ENCODE measurements around the gene NRF1. TPM values are rescaled to one million over a fixed set of nuclear protein-coding genes. Genes with fewer than 3 reads are reported as not detected.
"Not testable (repeated sequence)": the region's sequence is repeated elsewhere in the genome, so short reads cannot be mapped to it uniquely, and the experiment has no call there.

The NRF1 gene
- total and polyA plus RNA-seq, 4 donors, result 6.9 to 33.3 (median 14.8) TPM

- DNase-seq, result no peak
- no peak for TF ChIP-seq CTCF (IDR thresholded peaks at IDR 0.05; ENCODE audit: control extremely low read depth, extremely low read depth)
- ATAC-seq (ENCODE audit: insufficient read depth, low FRiP score), result no peak
- Histone ChIP-seq H3K4me3 (no peak overlapping the region), H3K9ac (ENCODE audit: insufficient read depth in 1 of 2, low read length in 2 of 2) (no peak overlapping the region), H3K36me3 (ENCODE audit: control insufficient read depth in 4 of 4, insufficient read depth in 4 of 4, low read length in 4 of 4) (no peaks in the 10 kb centered on the region), H3K27ac (ENCODE audit: low read depth in 1 of 2, low read length in 1 of 2) (no peak overlapping the region), H3K27me3 (ENCODE audit: control insufficient read depth in 3 of 3, insufficient read depth in 3 of 3, low read length in 2 of 3) (no peaks in the 10 kb centered on the region), H3K4me1 (ENCODE audit: control insufficient read depth in 5 of 5, insufficient read depth in 5 of 5, low read length in 5 of 5) (peaks cover 0 to 1% (median 0%) of the 10 kb centered on the region in 5 donors), H3K9me3 (ENCODE audit: control insufficient read depth in 4 of 4, insufficient read depth in 3 of 4, low read length in 3 of 4) (peaks cover 0 to 22% (median 12%) of the 10 kb centered on the region in 4 donors)
Observed at GRCh38 chr7:129588268-129588667, 23.3 kb upstream of the NRF1 start.

GRCh38 chr7:129591868-129592267 is 19.7 kb upstream of the NRF1 start:
- H3K4me3 ChIP-seq, result no peak overlapping the region
- no peak for TF ChIP-seq CTCF (IDR thresholded peaks at IDR 0.05; ENCODE audit: control extremely low read depth, extremely low read depth)
- WGBS, 2 donors, result 51 to 83% methylated on average over 4 of the region's 4 CpGs

GRCh38 chr7:129596386-129596785 is 15.1 kb upstream of the NRF1 start:
- not testable (repeated sequence) for DNase-seq; H3K4me1 ChIP-seq (ENCODE audit: control insufficient read depth in 5 of 5, insufficient read depth in 5 of 5, low read length in 5 of 5); H3K27me3 ChIP-seq (ENCODE audit: control insufficient read depth in 3 of 3, insufficient read depth in 3 of 3, low read length in 2 of 3); H3K36me3 ChIP-seq (ENCODE audit: control insufficient read depth in 4 of 4, insufficient read depth in 4 of 4, low read length in 4 of 4); H3K27ac ChIP-seq (ENCODE audit: low read depth in 1 of 2, low read length in 1 of 2); ATAC-seq (ENCODE audit: insufficient read depth, low FRiP score); H3K9me3 ChIP-seq (ENCODE audit: control insufficient read depth in 4 of 4, insufficient read depth in 3 of 4, low read length in 3 of 4); H3K4me3 ChIP-seq; H3K9ac ChIP-seq (ENCODE audit: insufficient read depth in 1 of 2, low read length in 2 of 2)
- 86 to 96% methylated on average over 6 of the region's 6 CpGs for WGBS, 2 donors

More at GRCh38 chr7:129591868-129592267, 19.7 kb upstream of the NRF1 start:
- Histone ChIP-seq H3K27me3 (ENCODE audit: control insufficient read depth in 3 of 3, insufficient read depth in 3 of 3, low read length in 2 of 3) (no peaks in the 10 kb centered on the region), H3K9me3 (ENCODE audit: control insufficient read depth in 4 of 4, insufficient read depth in 3 of 4, low read length in 3 of 4) (peaks cover 0 to 9% (median 2%) of the 10 kb centered on the region in 4 donors), H3K27ac (ENCODE audit: low read depth in 1 of 2, low read length in 1 of 2) (no peak overlapping the region), H3K36me3 (ENCODE audit: control insufficient read depth in 4 of 4, insufficient read depth in 4 of 4, low read length in 4 of 4) (no peaks in the 10 kb centered on the region), H3K9ac (ENCODE audit: insufficient read depth in 1 of 2, low read length in 2 of 2) (no peak overlapping the region), H3K4me1 (ENCODE audit: control insufficient read depth in 5 of 5, insufficient read depth in 5 of 5, low read length in 5 of 5) (peaks cover 0 to 1% (median 0%) of the 10 kb centered on the region in 5 donors)
- ATAC-seq (ENCODE audit: insufficient read depth, low FRiP score), result no peak
- no peak for DNase-seq

GRCh38 chr7:129597672-129598071 is 13.8 kb upstream of the NRF1 start:
- DNase-seq (no peak), ATAC-seq (ENCODE audit: insufficient read depth, low FRiP score) (no peak)
- TF ChIP-seq CTCF (IDR thresholded peaks at IDR 0.05; ENCODE audit: control extremely low read depth, extremely low read depth), result no peak
- H3K4me3 ChIP-seq, result no peak overlapping the region
- H3K27ac ChIP-seq (ENCODE audit: low read depth in 1 of 2, low read length in 1 of 2), result no peak overlapping the region
- H3K9me3 ChIP-seq (ENCODE audit: control insufficient read depth in 4 of 4, insufficient read depth in 3 of 4, low read length in 3 of 4), result no peaks in the 10 kb centered on the region
- H3K4me1 ChIP-seq (ENCODE audit: control insufficient read depth in 5 of 5, insufficient read depth in 5 of 5, low read length in 5 of 5), result no peaks in the 10 kb centered on the region
- no peaks in the 10 kb centered on the region for H3K36me3 ChIP-seq (ENCODE audit: control insufficient read depth in 4 of 4, insufficient read depth in 4 of 4, low read length in 4 of 4)
- H3K9ac ChIP-seq (ENCODE audit: insufficient read depth in 1 of 2, low read length in 2 of 2), result no peak overlapping the region
- no peaks in the 10 kb centered on the region for H3K27me3 ChIP-seq (ENCODE audit: control insufficient read depth in 3 of 3, insufficient read depth in 3 of 3, low read length in 2 of 3)

All from lung (tissue), 12 donors.